Limb (tissue), 2 donors: Measurements from ENCODE around the gene SOX6.
A peak's percentile ranks its signal among the peaks of the same experiment; 100 is the strongest.

Experiments
- DNase-seq, 2 donors: peaks; one replicate each; pipeline ENCODE4 v3.0.0-alpha.2; 2016; ENCODE audit errors: extremely low spot score in 2 of 2

SOX6 gene

DNA sequence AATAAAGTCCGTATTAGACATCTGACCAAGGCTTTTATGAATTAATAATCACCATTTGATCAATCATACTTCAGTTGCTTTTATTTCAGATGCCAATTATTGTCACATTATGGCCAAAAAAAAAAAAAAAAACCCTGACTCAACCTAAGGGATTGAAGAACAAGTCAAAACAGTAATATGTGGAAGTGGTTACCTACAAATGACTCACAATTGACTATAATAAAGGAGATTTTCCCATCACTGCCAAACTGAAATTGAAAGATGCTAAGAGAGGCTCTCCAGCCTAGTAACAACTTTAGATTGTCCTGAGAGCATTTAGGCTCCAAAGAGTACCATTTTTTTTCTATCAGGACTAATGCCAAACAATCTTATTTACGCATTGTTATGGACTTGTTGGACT, 35.2 kb downstream of the SOX6 start:
- no peak for DNase-seq

DNA sequence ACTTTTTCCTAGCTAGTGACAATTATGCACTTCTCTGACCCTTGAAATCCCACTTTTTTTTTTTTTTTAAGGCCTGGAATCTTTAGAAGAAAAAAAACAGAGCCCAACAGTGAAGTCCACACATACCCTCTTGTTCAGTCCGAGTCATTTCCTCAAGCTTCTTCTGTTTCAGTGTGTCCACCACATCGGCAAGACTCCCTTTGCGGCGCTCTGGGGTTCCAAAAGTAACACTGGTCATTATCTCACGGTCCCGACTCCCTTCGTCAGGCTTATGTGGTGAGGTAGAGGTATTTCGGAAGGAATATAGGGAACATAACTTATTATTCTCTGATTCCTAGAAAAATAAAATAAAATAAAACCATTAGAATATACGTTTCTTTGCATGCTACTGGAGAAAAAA, 38.0 kb downstream of the SOX6 start:
- DNase-seq = no peak

DNA sequence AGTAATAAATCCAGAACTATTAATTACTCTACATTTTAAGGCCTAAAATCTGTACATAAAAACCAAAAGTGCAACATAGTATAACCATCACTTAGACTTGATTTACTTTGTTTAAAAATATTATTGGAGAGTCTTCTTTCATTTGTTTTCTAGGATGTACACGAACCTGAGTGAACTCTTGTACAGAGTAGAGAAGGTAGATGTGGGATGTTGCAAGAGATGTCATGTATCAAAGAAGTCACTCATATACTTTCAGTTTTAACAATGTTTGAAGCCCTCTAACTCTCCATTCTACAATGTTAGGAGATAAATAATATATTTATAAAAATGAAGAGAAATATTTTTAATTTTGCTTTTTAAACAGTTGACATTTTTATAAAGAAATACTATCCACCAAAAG, 38.6 kb downstream of the SOX6 start:
- no peak for DNase-seq

DNA sequence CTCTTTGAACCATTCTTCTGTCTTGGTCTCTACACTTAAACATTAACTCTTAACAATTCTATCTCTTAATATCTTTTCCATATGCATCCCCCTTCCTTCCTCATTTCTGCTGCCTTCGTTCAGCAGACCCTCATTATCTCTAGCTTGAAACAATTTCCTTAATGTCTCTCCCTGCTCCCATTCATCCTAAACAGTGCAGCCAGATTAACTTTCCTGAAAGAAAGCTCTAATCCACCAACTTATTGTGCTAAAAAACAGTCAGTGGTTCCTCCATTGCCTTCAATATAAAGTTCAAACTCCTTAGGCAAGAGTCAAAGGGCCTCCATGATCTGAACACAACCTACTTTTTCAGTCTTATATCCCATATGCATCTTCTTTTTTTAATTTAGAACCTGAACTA, 42.5 kb downstream of the SOX6 start:
- DNase-seq = no peak

DNA sequence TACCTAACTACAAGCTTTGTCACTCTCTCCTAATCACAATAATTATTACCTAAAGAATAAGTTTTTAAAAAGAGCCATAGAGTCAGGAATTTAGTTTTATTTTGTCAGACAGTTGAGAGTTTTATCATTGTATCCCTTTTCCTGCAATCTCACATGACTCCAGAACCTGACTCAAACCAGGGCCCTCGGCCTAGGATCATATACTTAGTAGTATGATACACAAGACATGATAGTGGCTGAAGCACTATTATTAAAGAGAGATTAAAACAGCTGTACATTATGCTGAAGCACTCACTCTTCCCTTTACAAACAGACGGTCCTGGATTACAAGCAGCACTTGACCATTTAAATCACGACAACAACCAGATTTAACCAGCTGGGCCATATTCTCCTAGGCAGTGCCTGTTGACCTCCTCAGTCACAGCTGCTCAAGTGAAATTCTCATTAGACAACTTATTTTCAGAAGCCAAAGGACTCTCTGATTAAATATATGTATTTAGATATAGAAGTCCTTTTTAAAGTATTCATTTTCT, 44.0 kb downstream of the SOX6 start:
- DNase-seq = peak in 1 of 2 donors; percentile 47

DNA sequence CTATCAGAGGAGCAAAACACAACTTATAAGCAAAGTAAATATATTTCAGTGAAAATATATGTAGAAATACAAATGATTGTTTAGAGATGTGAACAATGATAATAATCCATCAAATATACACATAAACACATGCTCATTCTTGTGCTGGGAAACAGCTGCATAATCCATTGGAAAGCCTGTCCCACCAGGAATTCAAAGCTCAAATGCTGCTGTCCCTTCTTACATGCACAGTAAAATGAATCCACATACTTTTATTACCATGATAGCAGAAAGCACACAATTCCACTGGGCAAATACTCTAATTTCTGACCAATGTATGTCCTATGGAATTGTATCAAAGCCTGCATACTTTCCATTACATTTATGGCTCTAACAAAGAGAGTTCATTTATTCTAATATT, 44.5 kb downstream of the SOX6 start:
- DNase-seq = peak in 1 of 2 donors; percentile 36

DNA sequence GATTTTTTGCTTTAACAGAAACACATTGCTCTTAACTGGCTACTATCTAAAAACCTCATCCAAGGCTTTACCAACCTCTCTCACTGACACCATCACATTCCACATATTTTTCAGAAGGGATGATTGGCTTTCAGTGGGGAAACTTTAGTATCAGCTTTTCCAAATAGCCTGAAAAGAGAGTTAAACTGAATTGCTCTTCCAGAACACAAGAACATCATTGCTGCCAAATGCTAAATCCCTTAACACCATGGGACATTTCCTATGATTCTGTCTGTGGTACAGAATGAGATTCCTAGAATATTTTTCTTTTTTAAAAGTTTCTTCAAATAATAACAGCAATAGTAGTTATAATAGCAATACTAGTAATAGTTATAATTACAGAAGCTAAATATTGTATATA, 45.4 kb downstream of the SOX6 start:
- DNase-seq = peak in 1 of 2 donors; percentile 55

DNA sequence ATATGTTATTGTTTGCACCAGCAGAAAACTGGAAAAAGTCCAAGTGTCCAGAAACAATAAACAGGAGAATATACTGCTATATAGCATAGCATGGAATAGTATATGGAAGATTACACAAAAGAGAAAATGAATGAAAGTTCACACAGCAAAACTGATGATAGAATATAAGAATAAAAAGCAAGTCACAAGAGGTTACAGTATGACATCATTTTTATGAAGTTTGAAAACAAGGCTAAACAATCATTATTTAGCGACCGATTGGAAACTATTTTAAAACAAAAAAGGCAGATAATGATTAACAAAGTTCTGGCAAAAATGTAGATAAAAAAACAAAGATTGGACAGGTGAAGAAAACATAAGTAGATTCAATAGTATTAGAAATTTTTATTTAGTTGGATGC, 47.1 kb downstream of the SOX6 start:
- no peak for DNase-seq

DNA sequence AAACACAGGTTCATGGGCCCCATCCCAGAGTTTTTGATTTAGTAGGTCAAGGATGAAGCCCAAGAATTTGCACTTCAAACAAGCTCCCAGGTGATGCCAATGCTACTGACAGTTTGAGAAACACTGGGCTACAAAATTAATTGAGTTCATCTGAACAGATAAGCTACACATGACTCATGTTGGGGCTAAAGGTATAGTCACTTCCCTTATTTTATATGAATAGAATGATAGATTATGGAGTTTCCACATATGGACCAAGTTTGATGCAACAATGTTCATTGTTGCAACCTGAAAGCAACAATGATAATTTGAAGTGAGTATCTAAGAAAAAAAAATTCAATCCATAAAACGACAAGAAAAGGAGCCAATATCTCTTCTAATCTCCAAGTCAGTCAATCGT, 54.9 kb downstream of the SOX6 start:
- no peak for DNase-seq

DNA sequence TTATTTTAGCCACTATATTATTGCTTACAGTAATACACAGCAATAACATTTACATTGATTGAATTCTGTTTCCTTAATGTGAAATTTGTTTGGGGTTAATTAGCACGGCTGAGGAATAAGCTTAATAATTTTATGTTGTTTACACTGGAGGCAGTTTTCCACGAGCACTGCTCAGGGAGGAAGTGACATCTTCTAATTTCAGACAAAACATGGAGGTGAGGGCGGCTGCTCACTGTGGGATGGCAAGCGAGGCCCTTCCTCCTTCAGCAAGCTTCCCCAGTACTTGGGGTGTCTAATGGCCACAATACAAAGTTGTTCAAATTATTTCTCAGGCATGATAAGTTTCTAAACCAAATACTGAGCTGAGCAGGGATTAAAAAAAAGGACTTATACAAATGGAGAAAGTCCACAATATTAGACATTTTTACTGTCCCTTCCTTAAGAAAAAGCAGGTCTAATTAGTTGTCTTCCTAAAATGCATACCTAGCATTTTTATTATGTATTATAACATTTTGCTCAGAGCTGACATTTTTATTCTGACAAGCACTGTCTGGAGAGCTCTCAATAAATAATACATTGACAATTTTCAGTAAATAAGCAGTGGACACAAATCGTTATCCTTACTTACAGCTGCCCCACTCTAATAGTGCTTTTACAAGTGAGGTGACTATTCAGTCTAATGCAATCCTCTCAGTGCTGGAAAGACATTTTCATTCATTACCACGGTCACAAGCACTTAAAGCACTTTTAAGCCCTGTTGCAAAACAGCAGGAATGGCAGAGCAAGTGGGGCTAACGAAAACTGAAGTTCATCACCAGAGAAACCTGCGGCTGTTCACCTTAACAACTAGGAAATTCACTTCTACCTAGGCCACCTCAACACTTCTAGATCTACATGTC, 56.2 kb downstream of the SOX6 start:
- DNase-seq = no peak

DNA sequence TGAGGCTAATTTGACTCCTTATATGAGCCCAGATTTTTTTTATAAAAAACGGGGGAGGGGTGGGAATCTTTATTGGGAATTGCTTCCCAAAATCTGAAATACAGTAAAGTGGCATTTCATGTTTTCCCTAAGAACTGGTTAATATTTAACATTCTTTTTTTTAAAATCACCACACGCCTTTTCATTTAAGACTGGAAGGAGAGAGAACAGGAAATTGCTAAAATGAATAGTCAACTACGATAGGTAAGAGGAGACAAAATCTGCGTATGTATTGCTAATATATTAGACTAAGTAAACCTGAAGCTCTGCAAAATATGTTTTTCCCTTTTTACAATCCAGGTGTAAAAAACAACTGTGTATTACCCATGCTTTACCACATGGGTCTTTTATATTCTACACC, 57.0 kb downstream of the SOX6 start:
- DNase-seq = no peak

DNA sequence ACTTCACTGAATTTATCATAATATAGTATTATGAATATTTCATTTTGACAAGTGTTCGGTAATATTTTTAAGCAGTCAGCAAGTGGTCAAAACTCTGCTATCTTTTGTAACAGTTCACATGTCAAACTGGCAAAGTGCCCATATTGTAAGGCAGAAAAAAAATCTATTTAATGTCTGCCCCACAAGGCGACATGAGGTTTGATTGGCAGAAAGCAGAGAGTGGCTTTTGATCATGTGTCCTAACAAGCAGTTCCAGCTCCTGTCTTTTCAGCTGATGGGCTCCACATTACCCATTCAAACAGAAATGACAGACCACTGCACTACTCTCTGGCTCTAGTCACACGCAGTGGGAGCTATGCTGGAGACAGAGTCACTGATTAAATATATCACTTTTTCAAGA, 59.0 kb downstream of the SOX6 start:
- DNase-seq = no peak

DNA sequence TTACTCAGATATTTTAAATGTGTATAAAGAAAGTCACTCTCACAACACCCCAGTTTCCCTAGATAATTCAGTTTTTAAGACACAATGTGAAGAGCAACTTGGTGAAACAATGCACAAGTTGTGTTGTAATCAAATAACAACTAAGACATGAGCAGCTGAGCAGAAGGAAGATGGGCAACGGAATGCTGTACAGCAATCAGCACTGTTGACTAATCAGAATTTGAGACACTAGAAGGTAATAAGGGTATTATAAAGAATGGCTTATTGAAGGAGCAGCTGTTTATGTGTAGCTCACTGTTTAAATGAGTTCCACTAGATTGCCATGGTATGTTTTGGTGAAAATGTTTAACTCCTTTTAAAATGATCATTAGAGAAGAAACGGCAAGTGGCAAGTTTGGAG, 60.1 kb downstream of the SOX6 start:
- DNase-seq = no peak

DNA sequence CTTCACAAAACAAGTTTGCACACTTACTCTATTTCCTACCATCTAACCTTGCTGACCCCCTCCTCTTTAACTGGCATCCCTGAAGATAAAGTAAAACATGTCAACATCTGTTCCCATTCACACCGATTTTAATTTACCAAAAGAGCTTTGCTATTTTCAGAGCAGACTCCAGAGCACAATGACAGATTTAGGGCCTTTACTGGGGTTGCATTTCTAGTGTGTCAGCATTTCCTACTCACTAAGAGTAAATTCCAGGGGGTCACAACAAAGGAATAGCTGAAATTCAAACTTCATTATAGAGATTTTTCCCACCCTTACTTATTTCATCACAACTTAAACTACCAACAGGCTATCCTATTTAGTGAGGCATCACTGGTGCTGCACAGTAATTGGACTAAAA, 60.8 kb downstream of the SOX6 start:
- no peak for DNase-seq

DNA sequence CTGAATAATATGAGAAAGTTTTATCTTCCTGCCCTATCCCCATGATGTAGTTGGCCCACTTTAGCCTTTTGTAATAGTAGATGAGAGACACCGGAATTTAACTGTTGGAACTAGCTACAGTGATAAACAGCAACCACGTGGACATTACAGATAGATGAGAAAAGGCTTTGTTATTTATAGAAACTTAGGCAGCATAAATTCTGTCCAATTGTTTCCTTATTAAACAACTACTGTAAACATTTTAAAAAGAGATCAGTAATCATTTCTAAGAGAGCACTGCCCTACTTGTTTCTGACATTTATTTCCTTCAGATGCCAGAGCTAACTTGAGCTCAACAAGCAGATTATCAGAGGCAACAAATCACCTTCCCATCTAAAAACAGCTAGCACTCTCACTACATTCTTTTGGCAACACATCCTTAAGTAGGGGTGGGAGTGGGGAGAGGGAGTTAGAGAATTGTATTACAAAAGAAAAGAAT, 63.1 kb downstream of the SOX6 start:
- DNase-seq = peak in 1 of 2 donors; percentile 41

DNA sequence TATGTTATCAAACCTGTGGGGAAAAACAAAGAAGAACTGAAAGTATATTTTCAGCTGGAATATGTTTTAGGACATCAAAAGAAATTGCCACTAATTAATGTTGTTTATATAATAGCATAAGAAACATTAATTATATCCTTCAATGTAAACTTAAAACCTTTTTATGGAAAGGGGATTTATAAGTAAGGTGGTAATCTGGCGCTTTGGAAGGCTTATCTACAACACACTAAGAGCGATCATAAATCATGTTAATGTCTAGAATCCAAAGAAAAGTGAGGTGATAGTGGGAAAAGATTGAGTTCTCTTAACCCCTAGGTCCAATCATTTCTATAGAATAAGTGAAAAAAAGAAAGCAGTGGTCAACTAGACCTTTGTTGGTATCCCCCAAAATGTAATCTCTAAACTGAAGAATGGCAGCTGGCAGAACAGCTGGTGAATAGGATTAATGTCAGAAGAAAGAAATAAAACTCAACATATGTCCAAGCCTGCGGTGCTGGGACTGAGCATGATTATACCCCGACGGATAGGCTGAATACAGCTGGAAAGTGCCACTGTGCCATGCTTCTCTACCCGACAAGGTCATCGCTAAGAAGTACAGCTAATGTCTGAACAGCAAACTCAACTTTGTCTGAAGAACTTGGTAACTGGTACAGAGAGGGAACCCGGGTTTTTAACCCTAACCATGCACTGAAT, 64.0 kb downstream of the SOX6 start:
- peak; percentile 37 to 54 for DNase-seq

DNA sequence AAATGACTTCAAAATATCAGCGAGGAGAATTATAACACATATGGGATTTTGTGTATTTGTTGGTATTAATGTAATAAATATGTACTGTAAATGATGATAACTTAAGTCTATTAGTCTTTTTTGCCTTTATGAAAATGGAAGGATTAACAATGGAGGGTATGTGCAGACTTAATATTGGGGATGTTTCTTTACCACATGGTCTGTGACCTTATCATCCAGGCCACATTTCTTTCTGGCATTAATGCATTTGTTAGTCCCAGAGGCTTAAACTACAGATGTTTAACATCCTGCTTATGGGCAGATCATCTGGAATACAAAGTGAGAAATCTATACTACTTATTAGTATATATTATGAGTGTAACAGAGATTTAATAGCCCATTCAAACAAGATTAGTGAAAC, 64.6 kb downstream of the SOX6 start:
- no peak for DNase-seq

DNA sequence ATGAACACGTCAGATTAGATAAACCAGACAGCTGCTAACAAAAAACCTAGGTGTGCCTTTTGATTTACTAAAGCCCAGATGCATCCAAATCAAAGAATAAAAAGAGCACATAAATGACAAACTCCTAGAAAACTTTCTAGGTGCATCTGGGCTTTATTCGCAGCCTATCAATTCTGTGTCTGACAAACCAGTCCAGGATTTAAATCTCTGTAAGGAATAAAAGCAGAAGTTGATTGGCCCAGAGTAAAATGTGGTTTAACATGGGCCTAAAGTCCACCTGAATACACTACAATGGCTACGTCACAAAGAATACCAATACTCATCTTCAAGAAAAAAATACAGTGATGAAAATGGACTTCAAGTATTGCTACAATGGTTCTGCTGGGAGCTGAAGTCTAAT, 66.8 kb downstream of the SOX6 start:
- no peak for DNase-seq

DNA sequence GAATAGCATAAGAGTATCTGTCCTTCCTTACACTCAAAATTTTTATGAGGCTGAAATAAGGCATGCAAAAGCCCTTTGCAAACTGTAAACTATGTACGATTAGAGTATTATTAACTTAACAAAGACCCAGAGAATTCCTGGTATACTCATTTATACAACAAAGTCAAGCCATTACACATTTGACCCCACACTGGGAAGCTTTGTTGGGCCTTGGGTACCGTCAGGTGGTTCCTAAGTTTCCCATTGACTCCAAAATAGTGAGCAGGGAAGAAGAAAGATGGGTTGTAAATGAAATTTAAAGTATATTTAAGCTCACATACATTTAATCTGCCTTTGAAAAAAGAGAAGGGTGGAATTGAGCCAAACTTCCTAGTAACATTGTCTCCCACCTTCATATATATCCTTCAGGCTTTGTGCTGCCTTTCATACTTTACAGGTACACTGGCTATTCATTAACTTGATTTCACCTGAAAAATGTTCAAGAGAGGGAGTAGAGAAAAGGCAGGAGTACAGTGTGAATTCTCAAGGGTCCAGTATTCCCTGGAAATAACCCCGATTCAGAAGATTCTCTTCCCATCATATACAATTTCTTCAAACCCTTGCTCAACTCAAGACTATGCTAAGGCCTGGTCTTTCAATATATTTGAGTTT, 68.6 kb downstream of the SOX6 start:
- DNase-seq = no peak

DNA sequence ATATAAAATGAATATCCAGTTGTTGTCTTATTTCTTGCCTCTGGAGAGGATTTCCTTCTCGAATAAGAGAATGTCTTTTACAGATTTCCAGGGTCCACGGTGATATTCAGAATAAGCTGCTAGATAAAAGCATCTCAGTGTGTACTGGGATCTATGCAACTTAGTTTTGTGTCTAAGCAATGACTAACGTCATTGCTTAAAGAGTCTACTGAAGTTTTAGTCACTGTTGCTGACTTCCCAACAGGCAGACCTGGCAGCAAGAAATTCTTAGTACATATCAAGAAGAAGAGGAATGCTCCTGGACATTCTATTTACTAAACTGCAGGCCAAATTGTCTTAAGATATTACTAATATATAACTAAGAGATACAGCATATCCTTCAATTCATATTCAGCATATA, 70.3 kb downstream of the SOX6 start:
- no peak for DNase-seq

DNA sequence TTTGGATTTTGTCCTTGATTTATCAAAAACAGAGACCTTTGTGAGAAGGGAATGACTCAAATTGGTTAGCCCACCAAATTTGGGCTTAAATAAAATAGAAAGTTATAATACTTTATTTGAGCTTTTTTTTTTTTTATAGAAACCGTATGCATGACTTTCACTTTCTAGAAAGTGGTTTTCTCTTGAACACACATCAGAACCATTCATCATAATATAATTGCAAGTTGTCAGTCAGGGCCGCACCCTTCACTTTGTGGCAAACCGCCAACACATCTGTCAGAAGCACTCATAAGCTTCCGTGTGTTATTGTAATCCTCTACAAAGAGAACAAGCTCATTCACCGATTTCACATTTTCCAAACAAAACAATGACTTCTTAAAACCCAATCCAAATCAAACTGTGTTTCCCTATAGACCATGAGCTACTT, 76.1 kb downstream of the SOX6 start:
- DNase-seq = peak in 1 of 2 donors; percentile 43

DNA sequence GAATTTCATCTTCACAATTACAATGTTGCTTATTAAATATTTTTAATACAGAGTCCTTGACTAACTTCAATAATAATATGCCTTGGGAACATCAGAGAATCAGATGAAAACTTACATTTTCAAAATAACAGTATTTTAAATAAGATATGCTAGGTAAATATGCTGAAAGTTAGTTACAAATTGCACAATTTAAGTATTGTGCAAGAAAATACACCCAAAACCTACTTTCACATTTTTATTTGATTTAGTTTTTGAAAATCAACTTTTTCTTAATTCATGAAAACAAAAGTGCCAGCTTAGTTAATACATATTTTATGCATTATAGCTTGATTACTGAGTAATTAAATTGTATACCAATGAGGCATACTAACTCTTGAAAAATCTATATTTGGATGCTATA, 76.8 kb downstream of the SOX6 start:
- DNase-seq = no peak
